HCT116 (cell line): Measurements from ENCODE around the gene SMAD2. TPM values are rescaled to one million over a fixed set of nuclear protein-coding genes. Genes with fewer than 3 reads are reported as not detected.

Experiments
- ATAC-seq: fragments of 200-7000 bp; cut with Tn5 transposase; 2 replicates; pipeline ENCODE4 v1.9.1; 2020; ENCODE audit warnings: mild to moderate bottlenecking, moderate library complexity
- BruUV-seq: library from RNA; stranded (reverse); fragments of 400-500 nt; replicated peaks from 2 replicates; lab custom pipeline; 2021; lab: Mats Ljungman, UMichigan
- CTCF ChIA-PET: fragments of 300-600 bp; sonication (Branson Sonifier 250); formaldehyde crosslinking; loops from one replicate; lab custom pipeline; 2021; ENCODE audit warnings: antibody characterized with exemption; lab: Charles Lee
- POLR2A ChIA-PET: fragments of 300-600, 350-600 bp; sonication (Branson Sonifier 250); formaldehyde crosslinking; loops from one replicate; lab custom pipeline; 2021; ENCODE audit warnings: antibody characterized with exemption; lab: Charles Lee
- RAD21 ChIA-PET, 2 experiments: fragments of 300-600 bp; sonication (Branson Sonifier 250); formaldehyde crosslinking; loops; one replicate each; lab custom pipeline; 2023; ENCODE audit warnings: low total read pairs in 2 of 2; ENCODE audit not compliant: uncharacterized antibody in 2 of 2, unreplicated experiment in 2 of 2, low non-redundant PET in 1 of 2; lab: Charles Lee
- DNase-seq: peaks from one replicate; pipeline ENCODE4 v3.0.0-alpha.2; 2010; ENCODE audit warnings: low read depth, low spot score
- H2AFZ ChIP-seq: fragments of 200-600 bp; shearing (Covaris generic), sonication (generic); 2 replicates; pipeline ENCODE4 v1.6.1; 2017; ENCODE audit warnings: low read depth, mixed run types, mixed read lengths, antibody characterized with exemption, low read length; ENCODE audit not compliant: poor library complexity, severe bottlenecking
- H3K27ac ChIP-seq: 2 replicates; pipeline ENCODE4 v1.5.1; 2012; ENCODE audit warnings: low read depth, low read length
- H3K27me3 ChIP-seq: fragments of 200-600 bp; sonication (generic); 2 replicates; pipeline ENCODE4 v1.6.1; 2016; ENCODE audit warnings: mixed run types, low read length, mixed read lengths; ENCODE audit not compliant: insufficient read depth
- H3K36me3 ChIP-seq, 2 experiments: fragments of 200-500 bp in 1 of 2; fragments of 200-600 bp in 1 of 2; sonication (Bioruptor generic) in 1 of 2; sonication (generic) in 1 of 2; 2 replicates each; pipeline versions ENCODE4 v1.5.1 to v1.6.1; 2014 to 2016; ENCODE audit warnings: low read length in 2 of 2, inconsistent platforms in 1 of 2, mixed read lengths in 1 of 2, mixed run types in 1 of 2; ENCODE audit not compliant: insufficient read depth in 2 of 2, control insufficient read depth in 1 of 2
- H3K4me1 ChIP-seq, 2 experiments: fragments of 200-600 bp in 1 of 2; sonication (generic) in 1 of 2; 2 replicates each; pipeline versions ENCODE4 v1.5.1 to v1.6.1; 2012 to 2017; ENCODE audit warnings: low read length in 2 of 2, inconsistent platforms in 1 of 2, mild to moderate bottlenecking in 1 of 2, mixed read lengths in 1 of 2, mixed run types in 1 of 2, moderate library complexity in 1 of 2; ENCODE audit not compliant: insufficient read depth in 2 of 2, control insufficient read depth in 1 of 2
- H3K4me2 ChIP-seq: fragments of 200-600 bp; sonication (generic); 2 replicates; pipeline ENCODE4 v1.6.1; 2017; ENCODE audit warnings: mixed run types, low read length, mixed read lengths
- H3K4me3 ChIP-seq, 2 experiments: fragments of 200-600 bp in 1 of 2; sonication (generic) in 1 of 2; replicated peaks in 1 of 2; 2 replicates each; pipeline ENCODE4 v1.5.1; 2011 to 2016; ENCODE audit warnings: low read length in 2 of 2, control low read depth in 1 of 2, low read depth in 1 of 2, mild to moderate bottlenecking in 1 of 2, mixed read lengths in 1 of 2, mixed run types in 1 of 2
- H3K79me2 ChIP-seq: fragments of 200-600 bp; sonication (generic); 2 replicates; pipeline ENCODE4 v1.6.1; 2017; ENCODE audit warnings: mild to moderate bottlenecking, mixed run types, low read length, moderate library complexity, mixed read lengths; ENCODE audit not compliant: insufficient read depth
- H3K9ac ChIP-seq: fragments of 200-600 bp; sonication (generic); 2 replicates; pipeline ENCODE4 v1.6.1; 2016; ENCODE audit warnings: low read length, mixed read lengths
- H3K9me2 ChIP-seq: fragments of 200-600 bp; sonication (generic), shearing (Covaris generic); 2 replicates; pipeline ENCODE4 v1.6.1; 2017; ENCODE audit warnings: mixed run types, mild to moderate bottlenecking, moderate library complexity; ENCODE audit not compliant: insufficient read depth
- H3K9me3 ChIP-seq, 2 experiments: fragments of 200-500 bp in 1 of 2; fragments of 200-600 bp in 1 of 2; sonication (Bioruptor generic) in 1 of 2; sonication (generic) in 1 of 2; 2 replicates each; pipeline ENCODE4 v1.6.1; 2014 to 2017; ENCODE audit warnings: low read length in 2 of 2, mixed read lengths in 2 of 2, inconsistent platforms in 1 of 2, low read depth in 1 of 2, mild to moderate bottlenecking in 1 of 2, mixed run types in 1 of 2, moderate library complexity in 1 of 2; ENCODE audit not compliant: control insufficient read depth in 1 of 2, insufficient read depth in 1 of 2
- H4K20me1 ChIP-seq: fragments of 200-600 bp; sonication (generic), shearing (Covaris generic); 2 replicates; pipeline ENCODE4 v1.6.1; 2017; ENCODE audit warnings: mixed run types, mild to moderate bottlenecking, moderate library complexity; ENCODE audit not compliant: insufficient read depth
- CBX3 ChIP-seq: IDR thresholded peaks from 2 replicates; pipeline ENCODE4 v1.6.1; 2012; ENCODE audit warnings: low read depth
- CEBPB ChIP-seq: IDR thresholded peaks from 2 replicates; pipeline ENCODE4 v1.6.1; 2012; ENCODE audit warnings: low read depth
- EGR1 ChIP-seq: IDR thresholded peaks from 2 replicates; pipeline ENCODE4 v1.6.1; 2012; ENCODE audit warnings: low read depth
- ELF1 ChIP-seq: IDR thresholded peaks from 2 replicates; pipeline ENCODE4 v1.6.1; 2012; ENCODE audit warnings: low read depth, borderline replicate concordance
- EZH2 ChIP-seq: fragments of 200-600 bp; sonication (generic); IDR thresholded peaks from 2 replicates; pipeline ENCODE4 v1.6.1; 2017; ENCODE audit warnings: antibody characterized with exemption, mixed run types
- EZH2phosphoT487 ChIP-seq: fragments of 200-600 bp; IDR thresholded peaks from 2 replicates; pipeline ENCODE4 v1.6.1; 2018; ENCODE audit warnings: antibody characterized with exemption, borderline replicate concordance
- FOSL1 ChIP-seq: IDR thresholded peaks from 2 replicates; pipeline ENCODE4 v1.6.1; 2012; ENCODE audit warnings: low read depth
- POLR2A ChIP-seq: IDR thresholded peaks from 2 replicates; pipeline ENCODE4 v1.7.0; 2011; ENCODE audit warnings: borderline replicate concordance; ENCODE audit not compliant: insufficient read depth, insufficient read length; ENCODE audit errors: extremely low read depth
- POLR2AphosphoS5 ChIP-seq: IDR thresholded peaks from 2 replicates; pipeline ENCODE4 v1.6.1; 2011; ENCODE audit warnings: mild to moderate bottlenecking, low read depth, low read length, moderate library complexity
- SIN3A ChIP-seq: IDR thresholded peaks from 2 replicates; pipeline ENCODE4 v1.6.1; 2012; ENCODE audit warnings: low read depth
- SP1 ChIP-seq: IDR thresholded peaks from 2 replicates; pipeline ENCODE4 v1.6.1; 2012; ENCODE audit warnings: low read depth
- SRF ChIP-seq: IDR thresholded peaks from 2 replicates; pipeline ENCODE4 v1.6.1; 2012; ENCODE audit warnings: low read depth
- TCF7L2 ChIP-seq: IDR thresholded peaks from 2 replicates; pipeline ENCODE4 v1.7.0; 2011; ENCODE audit warnings: borderline replicate concordance, inconsistent platforms; ENCODE audit not compliant: insufficient read depth, insufficient read length; ENCODE audit errors: extremely low read depth
- YY1 ChIP-seq: IDR thresholded peaks from 2 replicates; pipeline ENCODE4 v1.6.1; 2011; ENCODE audit warnings: low read length, low read depth, moderate library complexity, mild to moderate bottlenecking; ENCODE audit not compliant: insufficient replicate concordance; ENCODE audit errors: extremely low read depth
- ZNF274 ChIP-seq: fragments of 200-500 bp; sonication (Bioruptor generic); IDR thresholded peaks from 2 replicates; pipeline ENCODE4 v1.6.1; 2014; ENCODE audit warnings: mild to moderate bottlenecking, low read depth, low read length, inconsistent platforms
- intact Hi-C: fragments of 100-400 bp; cut with micrococcal nuclease; formaldehyde crosslinking; loops from 2 replicates; pipeline ENCODE4 v1.10.0; 2022
- total RNA-seq: library from RNA; stranded (reverse); gene quantifications from one replicate; pipeline ENCODE4 v1.2.1, GENCODE V29; 2021; ENCODE audit not compliant: unreplicated experiment
- TF ChIP-seq, protein P1 (sequence below): IDR thresholded peaks from 2 replicates; pipeline ENCODE4 v1.6.1; 2011; ENCODE audit warnings: mild to moderate bottlenecking, low read length, moderate library complexity; ENCODE audit not compliant: insufficient replicate concordance; ENCODE audit errors: extremely low read depth
- TF ChIP-seq, protein P2 (sequence below): IDR thresholded peaks from 2 replicates; pipeline ENCODE4 v1.6.1; 2012
- TF ChIP-seq, protein P3 (sequence below), 3 experiments: fragments of 200-600 bp in 1 of 3; sonication (generic) in 1 of 3; IDR thresholded peaks in 2 of 3; conservative IDR thresholded peaks in 1 of 3; 2 replicates each; pipeline ENCODE4 v1.5.1; 2012 to 2017; ENCODE audit warnings: low read depth in 2 of 3, low read length in 2 of 3, antibody characterized with exemption in 1 of 3, borderline replicate concordance in 1 of 3, control low read depth in 1 of 3, mild to moderate bottlenecking in 1 of 3, mixed read lengths in 1 of 3, mixed run types in 1 of 3, moderate library complexity in 1 of 3; ENCODE audit not compliant: insufficient read depth in 1 of 3

The SMAD2 gene
- total RNA-seq, 1 experiment from 2014 or later, result 130 TPM

DNA sequence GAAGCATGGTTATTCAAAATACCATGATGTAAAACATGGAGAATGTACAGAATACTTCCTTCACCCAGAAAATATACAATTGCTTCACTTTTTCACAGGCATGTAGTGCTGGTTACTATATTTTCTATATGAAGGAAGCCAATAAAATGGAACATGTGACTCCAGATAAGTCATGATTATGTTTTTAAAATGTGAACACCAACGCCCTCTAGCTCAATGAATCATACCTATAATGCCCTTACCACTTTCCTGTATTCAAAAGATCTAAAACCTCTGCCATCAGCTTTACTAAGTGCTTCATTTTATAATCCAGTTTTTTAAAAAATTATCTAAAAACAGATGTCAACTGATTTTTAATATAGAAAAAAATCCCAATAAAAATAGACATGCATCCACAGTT lies 59.9 kb downstream of the SMAD2 start:
- ChIA-PET RAD21 (no interaction called here), CTCF (no interaction called here)
- Histone ChIP-seq H3K4me3 (no peak overlapping the region), H3K27me3 (no peaks in the 10 kb centered on the region), H3K9me2 (no peaks in the 10 kb centered on the region), H3K9me3 (no peaks in the 10 kb centered on the region), H2AFZ (no peak overlapping the region), H3K4me1 (peaks cover 0 to 6% of the 10 kb centered on the region in 2 experiments; a peak in 1 of 4 replicates), H3K9ac (no peak overlapping the region)
- DNase-seq, result no peak
- no peak for TF ChIP-seq CBX3
- no peak for TF ChIP-seq SP1
- no peak for TF ChIP-seq SIN3A
- no peak for TF ChIP-seq TCF7L2
- no peak for TF ChIP-seq EZH2
- TF ChIP-seq CEBPB, result no peak
- TF ChIP-seq EGR1, result no peak
- TF ChIP-seq, protein P1, sequence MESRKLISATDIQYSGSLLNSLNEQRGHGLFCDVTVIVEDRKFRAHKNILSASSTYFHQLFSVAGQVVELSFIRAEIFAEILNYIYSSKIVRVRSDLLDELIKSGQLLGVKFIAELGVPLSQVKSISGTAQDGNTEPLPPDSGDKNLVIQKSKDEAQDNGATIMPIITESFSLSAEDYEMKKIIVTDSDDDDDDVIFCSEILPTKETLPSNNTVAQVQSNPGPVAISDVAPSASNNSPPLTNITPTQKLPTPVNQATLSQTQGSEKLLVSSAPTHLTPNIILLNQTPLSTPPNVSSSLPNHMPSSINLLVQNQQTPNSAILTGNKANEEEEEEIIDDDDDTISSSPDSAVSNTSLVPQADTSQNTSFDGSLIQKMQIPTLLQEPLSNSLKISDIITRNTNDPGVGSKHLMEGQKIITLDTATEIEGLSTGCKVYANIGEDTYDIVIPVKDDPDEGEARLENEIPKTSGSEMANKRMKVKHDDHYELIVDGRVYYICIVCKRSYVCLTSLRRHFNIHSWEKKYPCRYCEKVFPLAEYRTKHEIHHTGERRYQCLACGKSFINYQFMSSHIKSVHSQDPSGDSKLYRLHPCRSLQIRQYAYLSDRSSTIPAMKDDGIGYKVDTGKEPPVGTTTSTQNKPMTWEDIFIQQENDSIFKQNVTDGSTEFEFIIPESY, result no peak
- no peak for TF ChIP-seq YY1
- TF ChIP-seq, protein P2, sequence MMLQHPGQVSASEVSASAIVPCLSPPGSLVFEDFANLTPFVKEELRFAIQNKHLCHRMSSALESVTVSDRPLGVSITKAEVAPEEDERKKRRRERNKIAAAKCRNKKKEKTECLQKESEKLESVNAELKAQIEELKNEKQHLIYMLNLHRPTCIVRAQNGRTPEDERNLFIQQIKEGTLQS, result no peak
- no peak for TF ChIP-seq EZH2phosphoT487
- no peak for TF ChIP-seq ZNF274
- no peak for TF ChIP-seq POLR2AphosphoS5
- TF ChIP-seq ELF1, result no peak
- no peak for TF ChIP-seq FOSL1
- no peak for TF ChIP-seq POLR2A
- TF ChIP-seq, protein P3, sequence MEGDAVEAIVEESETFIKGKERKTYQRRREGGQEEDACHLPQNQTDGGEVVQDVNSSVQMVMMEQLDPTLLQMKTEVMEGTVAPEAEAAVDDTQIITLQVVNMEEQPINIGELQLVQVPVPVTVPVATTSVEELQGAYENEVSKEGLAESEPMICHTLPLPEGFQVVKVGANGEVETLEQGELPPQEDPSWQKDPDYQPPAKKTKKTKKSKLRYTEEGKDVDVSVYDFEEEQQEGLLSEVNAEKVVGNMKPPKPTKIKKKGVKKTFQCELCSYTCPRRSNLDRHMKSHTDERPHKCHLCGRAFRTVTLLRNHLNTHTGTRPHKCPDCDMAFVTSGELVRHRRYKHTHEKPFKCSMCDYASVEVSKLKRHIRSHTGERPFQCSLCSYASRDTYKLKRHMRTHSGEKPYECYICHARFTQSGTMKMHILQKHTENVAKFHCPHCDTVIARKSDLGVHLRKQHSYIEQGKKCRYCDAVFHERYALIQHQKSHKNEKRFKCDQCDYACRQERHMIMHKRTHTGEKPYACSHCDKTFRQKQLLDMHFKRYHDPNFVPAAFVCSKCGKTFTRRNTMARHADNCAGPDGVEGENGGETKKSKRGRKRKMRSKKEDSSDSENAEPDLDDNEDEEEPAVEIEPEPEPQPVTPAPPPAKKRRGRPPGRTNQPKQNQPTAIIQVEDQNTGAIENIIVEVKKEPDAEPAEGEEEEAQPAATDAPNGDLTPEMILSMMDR (IDR thresholded peaks at IDR 0.05 in 2 of 3, conservative IDR thresholded peaks at IDR 0.05 in 1 of 3; ENCODE audit: borderline replicate concordance in 1 of 3, insufficient read depth in 1 of 3, low read depth in 2 of 3, low read length in 2 of 3), result no peak
- no peak for TF ChIP-seq SRF
- TF ChIP-seq, all 23 proteins: peak for 0
- H4K20me1 ChIP-seq, result no peaks in the 10 kb centered on the region
- peaks cover 58% of the 10 kb centered on the region for H3K79me2 ChIP-seq
- no peak for ATAC-seq
- POLR2A ChIA-PET, result no interaction called here
- BruUV-seq, result no TSS peak
- no peak overlapping the region for H3K4me2 ChIP-seq
- intact Hi-C loops, result no loop called here
- peaks cover 0 to 2% of the 10 kb centered on the region in 2 experiments; a peak in 2 of 4 replicates for H3K36me3 ChIP-seq
- no peak overlapping the region for H3K27ac ChIP-seq
